ENCODE measurements around the gene SNX20.

SNX20 gene

DNA sequence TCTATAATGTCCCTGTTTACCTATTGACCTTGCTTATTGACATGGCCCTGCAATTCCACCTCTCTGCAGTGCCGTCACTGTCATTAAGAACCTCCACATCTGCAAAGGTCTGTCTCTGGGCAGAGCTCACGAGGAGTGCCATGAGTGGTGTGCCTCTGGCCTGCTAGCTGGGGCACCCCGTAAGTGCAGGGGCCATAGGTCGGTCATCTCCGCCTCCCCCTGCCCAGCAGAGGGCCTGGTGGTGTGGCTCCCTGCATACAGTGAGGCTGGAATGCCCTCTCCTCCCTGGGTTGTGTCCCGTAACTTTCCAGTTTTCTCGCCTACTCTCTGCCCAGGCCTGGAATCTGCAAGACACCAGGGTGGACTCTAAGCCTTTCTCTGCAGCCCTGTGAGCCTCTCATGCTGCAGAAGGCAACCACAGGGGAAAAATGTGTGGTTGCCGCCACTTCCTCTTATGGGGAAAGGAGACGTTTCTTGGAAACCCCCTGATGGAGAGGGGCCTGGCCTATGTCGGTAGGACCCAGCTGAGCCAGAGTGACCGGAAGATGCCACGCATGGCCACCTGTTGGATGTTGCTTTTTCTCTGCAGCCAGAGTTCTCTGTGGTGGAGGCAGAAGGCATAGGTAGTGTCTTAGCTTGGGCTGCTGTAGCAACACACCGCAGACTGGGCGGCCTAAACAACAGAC lies 2.7 kb upstream of the SNX20 start:
- DNase-seq, result peak in 3 of 56 donors; percentile 10 to 20 (median 13)

DNA sequence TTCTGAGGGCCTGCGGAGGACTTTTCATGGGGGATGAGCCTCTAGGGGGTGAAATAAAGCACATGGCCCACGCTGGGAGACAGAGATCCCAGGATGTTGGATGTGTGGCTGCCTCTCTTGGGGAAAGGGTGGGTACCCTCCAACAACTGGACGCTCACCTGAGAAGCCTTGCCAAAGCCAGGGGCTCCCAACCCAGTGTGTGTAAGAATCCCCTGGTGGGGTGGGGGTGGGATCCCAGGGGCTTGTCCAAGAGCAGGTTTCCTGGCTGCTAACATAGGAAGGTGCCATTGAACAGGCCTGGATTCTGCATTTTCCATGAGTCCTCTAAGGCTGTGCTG lies 587 bp downstream of the SNX20 start:
- no peak for DNase-seq

GRCh38 chr16:50679676-50680555 lies 1.2 kb downstream of the SNX20 start:
- no peak for DNase-seq

DNA sequence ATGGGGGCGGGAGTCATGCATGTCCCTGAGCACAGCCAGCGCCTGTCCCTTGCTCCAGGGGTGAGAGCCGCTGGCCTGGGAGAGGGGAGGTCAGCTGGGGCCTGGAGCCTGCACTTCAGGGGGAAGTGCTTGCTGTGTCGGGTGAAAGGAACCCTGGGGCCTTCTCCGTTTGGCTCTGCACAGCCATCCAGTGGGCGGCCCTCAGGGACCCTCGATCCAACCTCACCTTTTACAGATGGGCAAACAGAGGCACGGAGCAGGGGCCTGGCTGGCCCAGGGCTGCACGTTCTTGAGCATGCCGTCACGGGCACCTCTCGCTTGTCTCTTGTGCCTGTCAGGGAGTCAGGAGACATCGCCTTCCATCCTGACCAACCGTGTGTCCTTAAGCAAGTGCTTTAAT lies 1.8 kb downstream of the SNX20 start:
- no peak for DNase-seq

- no peak for DNase-seq
Observed at GRCh38 chr16:50678531-50678930, 2.6 kb downstream of the SNX20 start.

GRCh38 chr16:50677351-50677750 lies 3.8 kb downstream of the SNX20 start:
- no peak for DNase-seq

- no peak for DNase-seq
Observed at GRCh38 chr16:50676684-50677225, 4.4 kb downstream of the SNX20 start.

DNA sequence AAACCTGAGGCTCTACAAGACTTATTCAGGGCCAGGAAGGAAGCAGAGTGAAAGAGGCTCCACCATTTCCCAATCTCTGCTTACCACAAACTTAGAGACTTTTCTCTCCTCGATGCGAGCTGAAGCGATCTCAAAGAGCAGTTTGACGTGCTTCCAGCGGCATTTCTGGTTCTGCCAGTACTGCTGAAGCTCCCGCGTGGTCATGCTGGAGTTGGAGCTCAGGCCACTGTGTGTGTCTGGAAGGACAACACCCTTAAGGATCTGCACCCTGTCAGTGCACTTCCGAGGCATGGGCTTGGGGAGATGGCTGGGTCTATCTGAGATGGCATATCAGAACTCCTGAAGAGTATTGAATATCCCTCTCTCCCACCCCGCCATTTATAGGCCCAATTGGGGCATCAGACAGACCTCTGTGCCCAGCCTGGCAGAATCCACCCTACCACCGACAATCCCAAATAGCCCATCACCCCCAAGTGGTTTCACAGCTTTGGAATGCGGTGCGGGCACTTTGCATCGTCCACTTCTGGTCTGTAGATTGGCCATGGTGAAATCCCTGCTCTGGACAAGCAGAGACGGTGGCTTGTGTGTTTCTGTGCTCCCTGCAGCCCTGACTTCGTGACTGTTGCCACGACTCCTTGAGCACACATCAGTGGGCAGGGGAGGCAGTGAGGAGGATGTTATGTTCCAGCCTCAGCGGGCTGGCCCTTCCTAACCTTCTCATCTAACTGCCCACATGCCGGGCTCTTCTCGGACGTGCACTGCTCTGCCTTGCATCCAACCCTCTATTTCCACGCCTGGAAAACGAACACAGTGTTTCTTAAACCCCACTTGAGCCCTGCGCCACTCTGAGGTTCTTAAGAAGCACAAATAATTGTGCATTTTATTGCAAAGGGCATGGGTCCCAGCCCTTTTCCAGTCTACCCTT lies 5.2 kb downstream of the SNX20 start:
- DNase-seq, result no peak

- DNase-seq, result no peak
Observed at GRCh38 chr16:50674831-50675230, 6.3 kb downstream of the SNX20 start.

- no peak for DNase-seq
Observed at GRCh38 chr16:50673496-50674275, 7.4 kb downstream of the SNX20 start.

DNA sequence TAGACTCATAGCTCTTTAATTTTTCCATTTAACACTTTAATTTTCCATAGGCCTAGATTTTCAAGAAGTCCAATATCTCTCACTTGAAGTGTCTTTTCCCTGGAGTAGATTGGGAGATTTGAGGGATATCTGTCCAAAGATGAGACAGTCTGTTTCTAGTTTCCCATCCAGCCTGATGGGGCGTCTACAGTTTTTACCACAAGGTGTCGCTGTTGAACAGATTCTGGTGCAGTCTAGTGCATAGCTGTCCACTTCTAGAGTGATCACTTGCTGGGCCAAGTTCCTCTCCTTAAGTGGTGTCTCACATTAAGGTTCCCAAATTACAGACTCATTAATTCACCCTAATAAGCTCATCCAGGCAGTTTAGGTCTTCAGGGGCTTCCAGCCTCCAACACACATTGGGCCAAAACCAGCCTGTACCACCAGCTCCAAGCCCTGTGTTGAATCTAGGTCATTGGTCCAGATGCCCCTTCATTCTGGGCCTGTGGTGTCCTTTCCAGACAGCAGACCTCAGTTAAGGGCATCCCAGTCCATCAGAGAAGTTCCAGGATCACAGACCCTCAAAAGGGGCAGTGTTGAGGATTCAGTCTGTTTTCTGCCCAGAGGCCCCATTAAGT lies 9.4 kb downstream of the SNX20 start:
- no peak for DNase-seq

GRCh38 chr16:50670476-50670875 lies 10.6 kb downstream of the SNX20 start:
- no peak for DNase-seq

DNA sequence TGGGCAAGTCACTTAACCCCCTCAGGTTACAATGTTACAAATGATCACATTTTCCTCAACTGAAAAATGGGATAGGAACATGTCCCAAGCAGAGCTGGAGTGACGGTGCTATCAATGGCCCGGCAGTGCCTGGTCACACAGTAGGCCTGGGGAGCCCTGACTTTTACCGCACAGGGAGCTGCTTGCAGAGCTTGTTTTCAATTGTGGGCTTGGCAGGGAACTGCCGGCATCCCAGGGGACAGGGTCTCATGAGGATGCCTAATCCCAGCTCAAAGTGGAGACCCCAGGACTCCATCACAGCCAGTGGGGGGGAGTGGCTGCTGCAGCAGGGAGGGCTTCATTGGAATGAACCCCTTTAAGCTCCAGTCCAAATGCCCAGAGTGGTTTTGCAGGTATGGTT lies 11.4 kb downstream of the SNX20 start:
- no peak for DNase-seq

DNA sequence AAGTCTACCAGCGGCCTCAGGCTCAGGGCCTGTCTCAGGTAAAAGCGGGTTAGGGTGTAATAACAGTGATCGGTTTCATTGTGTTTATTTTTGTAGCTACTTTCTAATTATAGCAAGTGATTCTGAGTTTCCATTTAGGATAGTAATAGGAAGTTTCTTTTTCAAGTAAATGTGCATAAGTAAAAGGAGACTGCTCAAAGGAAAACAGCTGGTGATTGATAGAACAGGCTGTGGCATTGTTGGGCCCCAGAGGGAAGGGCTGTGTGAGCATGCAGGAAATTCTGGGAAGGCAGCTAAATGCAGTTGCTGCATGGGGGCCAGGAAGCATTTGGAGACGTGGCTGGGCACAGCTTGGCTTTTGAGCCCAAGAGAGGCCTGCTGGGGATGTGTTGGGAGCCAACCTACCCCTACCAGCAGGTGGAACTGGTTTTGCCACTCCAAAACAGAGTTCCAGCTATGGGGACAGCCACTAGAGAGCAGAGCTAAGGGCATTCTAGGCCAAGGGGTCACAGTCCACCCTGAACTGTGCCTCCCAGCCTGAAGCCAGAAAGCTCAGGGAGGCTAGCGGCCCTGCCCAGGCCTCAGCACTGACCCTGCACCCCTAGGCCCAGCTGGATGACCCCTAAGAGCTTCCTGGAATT lies 12.6 kb downstream of the SNX20 start:
- peak in 1 of 56 donors; percentile 11 for DNase-seq

- no peak for DNase-seq
Observed at GRCh38 chr16:50667497-50668367, 13.4 kb downstream of the SNX20 start.

GRCh38 chr16:50666658-50667496 lies 14.2 kb downstream of the SNX20 start:
- no peak for DNase-seq

DNA sequence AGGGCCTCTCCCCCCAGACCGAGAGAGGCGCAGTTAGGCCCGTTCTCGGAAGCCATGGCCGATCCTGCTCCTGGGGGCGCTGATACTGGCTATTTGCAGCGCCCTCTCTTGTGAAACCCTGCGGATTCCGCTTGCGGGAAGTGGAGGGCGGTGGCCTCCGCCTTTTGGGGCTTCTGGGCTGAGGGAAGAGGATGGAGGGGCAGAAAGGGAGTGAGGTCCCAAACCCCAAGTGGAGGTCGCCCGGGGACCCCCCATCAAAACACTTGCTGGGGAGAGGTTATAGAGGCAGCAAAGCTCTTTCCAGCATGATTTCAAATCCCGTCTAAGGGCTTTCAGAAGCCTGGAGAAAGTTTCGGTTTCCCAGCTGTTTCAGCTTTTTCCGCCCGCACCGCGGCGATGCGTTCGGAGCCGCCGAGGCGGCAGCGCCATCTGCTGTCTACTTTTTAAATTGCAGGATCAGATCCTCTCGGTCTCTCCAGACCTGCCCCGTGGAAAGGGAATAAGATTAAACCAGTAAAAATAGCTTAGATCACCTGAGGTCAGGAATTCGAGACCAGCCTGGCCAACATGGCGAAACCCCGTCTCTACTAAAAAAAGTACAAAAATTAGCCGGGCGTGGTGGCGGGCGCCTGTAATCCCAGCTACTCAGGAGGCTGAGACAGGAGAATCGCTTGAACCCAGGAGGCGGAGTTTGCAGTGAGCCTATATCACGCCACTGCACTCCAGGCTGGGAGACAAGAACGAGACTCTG lies 15.8 kb downstream of the SNX20 start:
- DNase-seq, result peak in 48 of 56 donors; percentile 13 to 88 (median 56)

Data from nucleus accumbens (tissue), 56 donors.